Non-pigmented ciliary epithelial cell (primary cell): ENCODE measurements around the gene AOPEP.
A peak's percentile ranks its signal among the peaks of the same experiment; 100 is the strongest.
"Not testable (repeated sequence)": the region's sequence is repeated elsewhere in the genome, so short reads cannot be mapped to it uniquely, and the experiment has no call there.

ENCODE experiments used
- DNase-seq: peaks from one replicate; pipeline ENCODE4 v3.0.0-alpha.2; 2010; ENCODE audit warnings: low read depth

AOPEP gene

DNA sequence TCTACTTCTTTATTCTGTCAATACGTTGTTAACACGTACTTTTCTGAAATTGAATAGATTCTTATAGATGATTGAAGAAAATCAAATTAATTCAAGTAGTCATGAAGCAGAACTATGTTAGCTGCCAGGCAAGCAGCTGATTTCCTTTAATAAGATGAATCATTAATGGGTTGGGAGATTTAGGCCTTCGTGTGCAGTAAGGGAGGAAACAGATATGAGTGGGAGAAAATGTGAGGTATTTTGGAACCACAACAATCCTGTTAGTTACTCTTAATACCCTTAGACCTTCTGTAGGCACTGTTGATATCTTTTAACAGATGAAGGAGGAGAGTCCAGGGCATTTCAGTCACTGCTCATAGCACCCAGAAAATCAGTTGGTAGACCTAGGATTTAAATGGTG lies 121.0 kb downstream of the AOPEP start:
- peak; percentile 72 for DNase-seq

DNA sequence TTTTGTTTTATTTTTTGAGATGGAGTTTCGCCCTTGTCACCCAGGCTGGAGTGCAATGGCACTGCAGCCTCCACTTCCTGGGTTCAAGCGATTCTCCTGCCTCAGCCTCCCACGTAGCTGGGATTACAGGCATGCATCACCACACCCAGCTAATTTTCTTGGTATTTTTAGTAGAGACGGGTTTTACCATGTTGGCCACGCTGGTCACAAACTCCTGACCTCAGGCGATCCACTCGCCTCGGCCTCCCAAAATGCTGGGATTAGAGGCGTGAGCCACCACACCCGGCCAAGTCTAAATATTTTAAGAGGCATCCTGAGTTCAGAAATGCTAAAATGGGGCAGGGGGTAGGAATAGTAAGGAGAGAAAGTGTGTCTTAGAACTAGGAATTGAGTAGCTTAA lies 122.3 kb downstream of the AOPEP start:
- not testable (repeated sequence) for DNase-seq

DNA sequence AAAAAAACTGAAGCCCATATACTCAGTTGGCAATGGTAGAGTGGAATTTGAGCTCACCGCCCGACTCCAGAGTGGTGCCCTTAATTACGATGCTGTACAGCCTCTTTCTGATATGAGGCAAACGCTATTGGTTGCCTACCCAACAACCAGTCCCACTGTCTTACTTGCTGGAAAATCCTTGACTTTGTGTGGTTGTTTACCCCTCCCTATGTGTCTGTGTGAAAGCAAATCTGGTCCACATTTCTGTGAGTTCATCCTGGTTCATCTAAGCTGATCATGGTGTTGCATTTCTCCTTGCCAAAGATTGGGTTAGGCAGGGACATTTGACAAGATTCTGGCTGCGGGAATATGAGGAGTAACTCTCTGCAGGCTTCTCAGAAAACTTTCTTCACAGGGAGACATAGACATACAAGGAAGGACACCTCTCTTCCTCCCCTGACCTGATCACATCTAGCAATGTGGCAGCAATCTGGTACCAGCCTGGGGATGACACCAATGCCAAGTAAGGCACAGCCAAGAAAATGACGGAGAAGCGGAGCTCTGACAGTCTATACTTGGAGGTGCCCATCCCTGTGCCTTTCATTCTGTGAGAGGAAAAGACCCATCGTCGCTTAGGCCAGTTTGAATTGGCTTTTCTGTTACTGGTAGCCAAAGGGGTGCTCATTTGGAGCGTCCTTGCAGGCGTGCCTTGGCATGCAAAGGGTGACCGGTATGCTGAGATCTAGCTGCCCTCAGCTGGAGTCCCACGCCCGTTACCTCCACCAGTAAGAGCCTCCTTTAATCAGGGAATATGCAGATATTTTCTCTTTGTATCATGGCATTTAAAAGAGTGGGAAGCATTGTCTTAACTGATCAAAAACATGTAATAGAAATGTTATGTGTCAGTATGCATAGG lies 124.3 kb downstream of the AOPEP start:
- no peak for DNase-seq

DNA sequence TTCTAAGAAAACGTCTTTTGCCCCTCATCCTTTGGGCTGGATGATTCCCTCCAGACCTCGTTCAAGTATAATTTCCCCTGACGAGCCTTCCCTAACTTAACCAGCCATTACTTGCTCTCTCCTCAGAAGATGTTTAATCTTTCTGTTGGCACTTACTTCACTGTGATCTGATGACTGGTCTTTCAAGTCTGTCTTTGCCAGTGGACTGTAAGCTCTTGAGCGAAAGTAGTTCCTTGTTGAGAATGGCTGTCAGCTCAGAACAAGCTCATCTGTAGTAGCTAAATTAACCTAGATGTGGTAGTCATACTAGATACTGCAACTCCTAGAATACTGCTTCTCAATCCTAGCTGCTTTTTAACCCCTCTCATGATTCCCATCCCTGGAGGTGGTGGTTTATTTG lies 125.0 kb downstream of the AOPEP start:
- no peak for DNase-seq

DNA sequence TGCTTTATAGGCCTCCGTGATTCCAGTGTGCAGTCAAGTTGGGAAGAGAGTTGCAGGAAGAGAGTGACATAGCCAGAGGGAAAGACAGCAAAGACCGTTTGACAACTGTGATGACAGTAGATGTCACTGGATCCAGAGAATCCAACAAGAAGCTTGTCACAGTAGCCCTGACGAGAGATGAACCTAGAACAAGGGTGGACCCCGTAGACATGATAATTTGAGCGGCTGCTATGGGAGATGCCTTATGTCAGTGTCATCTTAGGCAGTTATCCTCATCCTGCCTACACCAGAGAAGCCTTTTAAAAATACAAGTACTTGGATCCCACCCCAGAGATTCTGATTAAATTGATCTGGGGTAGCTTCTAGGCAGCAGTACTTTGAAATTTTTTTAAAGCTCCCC lies 125.4 kb downstream of the AOPEP start:
- DNase-seq: no peak

DNA sequence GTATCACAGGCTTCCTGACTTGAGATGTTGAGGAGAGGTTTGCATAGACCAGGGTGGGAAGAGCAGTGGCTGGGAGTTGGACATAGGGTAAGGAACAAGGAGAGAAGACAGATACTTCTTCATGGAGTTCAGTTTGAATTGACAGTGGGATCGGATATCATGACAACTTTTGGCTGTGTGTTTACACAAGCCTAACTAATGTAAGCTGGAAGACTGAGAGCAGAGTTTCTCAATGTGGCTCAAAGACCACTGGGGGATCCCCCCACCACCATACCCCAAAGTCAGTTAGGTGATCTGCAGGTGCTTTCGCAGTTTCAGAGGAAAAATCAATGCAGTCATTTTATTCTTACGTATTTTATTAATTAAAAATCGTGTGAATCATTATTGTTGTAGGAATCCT lies 125.9 kb downstream of the AOPEP start:
- no peak for DNase-seq

DNA sequence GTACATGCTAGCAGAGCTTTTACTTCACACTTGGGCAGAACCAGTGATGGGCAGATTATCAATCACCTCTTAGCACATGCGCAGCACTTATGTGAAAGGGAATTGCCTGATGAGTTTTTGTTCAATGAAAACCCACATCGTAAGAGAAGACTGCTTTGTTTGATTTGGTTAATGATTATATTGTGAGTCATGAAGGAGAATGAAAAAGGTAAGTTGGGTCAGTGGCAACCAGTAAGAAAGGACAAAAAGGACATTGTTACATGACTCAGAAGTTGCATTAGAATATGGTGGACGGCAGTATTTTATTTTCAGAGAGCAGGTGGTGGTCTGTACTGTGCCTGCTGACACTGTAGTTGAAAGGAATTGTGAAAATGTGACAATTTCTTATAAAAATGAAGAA lies 127.4 kb downstream of the AOPEP start:
- no peak for DNase-seq

DNA sequence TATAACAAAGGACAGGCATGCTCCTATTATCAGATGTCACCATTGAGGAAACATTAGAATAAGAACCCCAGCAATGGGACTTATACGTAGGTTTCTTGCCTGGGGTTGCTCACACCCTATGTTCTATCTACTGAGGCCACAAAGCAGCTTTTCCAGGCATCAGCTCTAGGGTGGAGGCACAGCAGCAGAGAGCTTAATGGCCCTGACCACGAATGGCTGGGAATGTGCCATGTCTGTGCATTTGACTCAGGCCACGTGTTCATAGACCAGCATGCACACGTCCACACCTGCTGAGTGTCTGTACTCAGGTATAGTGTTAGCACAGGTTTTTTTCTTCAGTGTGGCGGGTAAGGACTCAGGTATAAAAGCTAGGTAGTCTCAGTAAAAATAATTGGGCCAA lies 129.4 kb downstream of the AOPEP start:
- no peak for DNase-seq

DNA sequence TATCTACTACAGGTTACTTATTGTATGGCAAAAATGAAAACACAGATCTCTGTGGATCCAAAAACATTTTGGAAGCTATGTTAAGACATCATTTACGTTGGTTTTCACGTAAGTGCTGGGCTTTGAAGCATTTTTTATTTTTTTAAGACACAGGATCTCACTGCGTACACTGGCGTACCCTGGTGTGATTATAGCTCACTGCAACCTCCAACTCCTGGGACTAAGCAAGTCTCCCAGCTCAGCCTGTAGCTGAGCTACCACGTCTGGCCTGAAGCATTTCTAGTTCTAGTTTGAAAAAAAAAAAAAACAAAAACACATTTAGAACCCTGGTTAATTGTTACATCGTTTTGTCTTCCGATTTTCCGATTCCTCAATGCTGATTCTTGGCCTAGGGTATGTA lies 131.3 kb downstream of the AOPEP start:
- DNase-seq: no peak

DNA sequence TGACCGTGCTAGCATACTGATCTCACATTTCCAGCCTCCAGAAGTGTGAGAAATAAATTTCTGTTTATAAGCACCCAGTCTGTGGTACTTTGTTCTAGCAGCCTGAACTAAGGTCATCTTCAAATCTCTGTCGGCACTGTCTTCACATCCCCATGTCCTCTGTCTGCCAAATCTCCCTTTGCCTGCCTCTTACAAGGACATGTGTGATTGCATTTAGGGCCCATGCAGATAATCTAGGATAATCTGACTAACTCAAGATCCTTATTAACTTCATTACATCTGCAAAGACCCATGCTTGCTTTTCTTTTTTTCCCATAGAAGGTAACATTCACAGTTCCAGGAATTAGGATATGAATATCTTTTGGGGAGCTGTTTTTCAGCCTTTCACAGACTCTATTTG lies 132.7 kb downstream of the AOPEP start:
- no peak for DNase-seq

DNA sequence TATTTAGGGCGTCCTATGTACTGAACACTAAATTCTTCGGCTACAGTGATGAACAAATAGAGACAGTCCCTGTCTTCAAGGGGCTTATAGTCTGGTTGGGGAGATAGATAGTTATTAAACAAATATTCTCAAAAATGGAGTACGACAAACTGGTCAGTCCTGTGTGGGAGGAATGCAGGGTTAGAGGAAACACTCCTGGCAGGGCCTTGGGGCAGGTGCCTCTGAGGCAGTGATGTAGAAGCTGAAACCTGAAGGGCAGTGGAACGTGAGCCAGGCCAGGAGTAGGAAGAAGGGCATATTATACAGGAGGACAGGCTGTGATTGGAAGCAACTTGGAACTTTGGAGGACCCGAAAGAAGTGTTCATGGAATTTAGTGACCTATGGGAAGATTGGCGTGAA lies 133.4 kb downstream of the AOPEP start:
- no peak for DNase-seq

DNA sequence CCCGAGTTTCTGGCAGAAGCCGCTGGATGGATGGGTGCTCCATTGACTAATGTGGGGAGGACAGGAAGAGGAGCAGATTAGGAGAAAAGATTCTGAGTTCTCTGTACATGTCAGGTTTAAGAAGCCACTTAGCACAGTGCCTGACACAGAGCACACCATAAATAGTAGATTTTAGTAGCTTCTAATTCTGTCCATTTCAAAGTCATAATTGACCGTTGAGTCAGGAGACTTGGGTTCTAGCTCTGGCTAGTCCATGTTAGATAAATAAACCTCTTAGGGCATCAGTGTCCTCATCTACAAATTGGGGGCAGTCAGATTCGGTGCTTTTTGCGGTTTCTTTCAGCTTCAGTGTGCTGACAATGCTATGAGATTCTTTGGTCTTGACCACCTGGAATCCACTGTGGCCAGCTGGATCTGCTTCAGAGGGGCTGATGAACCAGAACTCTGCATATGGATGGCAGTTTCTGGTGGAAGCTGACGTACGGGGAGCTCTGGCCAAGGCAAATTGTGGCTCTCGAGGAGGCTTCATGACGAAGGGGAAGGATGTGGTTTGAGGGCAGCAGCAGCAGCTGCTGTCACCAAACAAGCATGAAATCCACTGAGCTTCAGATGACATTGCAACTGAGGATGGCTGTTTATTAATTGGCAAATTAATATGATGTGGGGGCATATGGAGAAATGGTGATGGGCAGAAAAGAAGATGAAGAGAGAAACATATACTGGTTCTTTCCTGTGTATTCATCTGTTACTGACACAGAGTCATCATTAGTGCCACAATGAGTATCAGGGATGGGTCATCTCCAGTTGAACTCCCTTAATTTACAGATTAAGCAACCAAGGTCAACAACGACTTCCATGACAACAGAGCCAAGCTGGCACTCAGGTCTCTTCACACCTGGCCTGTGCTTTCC lies 134.4 kb downstream of the AOPEP start:
- peak; percentile 96 for DNase-seq

DNA sequence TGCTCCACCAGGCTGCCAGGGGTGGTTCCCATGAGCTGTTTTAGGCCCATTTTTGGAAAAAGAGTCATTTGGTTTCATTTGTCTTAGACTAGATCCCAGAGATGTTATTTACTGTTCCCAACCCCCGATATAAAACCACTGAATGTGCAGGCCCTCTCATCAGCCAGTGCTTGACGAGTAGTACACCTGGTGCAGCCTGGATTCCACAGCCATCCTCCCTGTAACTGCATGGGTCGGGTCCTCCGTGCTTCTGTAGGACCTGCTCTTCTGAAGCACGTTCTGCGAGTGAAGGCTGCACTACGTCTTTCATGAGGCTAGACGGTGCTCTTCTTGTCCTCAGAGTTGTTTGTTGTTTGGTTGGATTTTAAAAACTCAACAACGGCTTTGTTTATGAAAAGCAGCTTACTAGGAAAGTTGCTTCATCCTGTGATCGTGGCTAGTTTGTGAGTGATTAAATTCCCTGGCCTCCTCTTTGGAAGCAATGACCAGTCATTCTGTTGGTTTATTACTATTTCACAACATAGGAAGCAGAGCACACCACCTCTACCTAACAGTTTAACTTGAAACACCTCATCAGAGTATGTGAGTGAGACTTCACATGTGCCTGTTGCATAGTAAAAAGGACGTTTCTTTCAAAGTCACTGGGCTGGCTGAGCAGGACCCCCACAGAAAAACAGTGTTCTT lies 135.2 kb downstream of the AOPEP start:
- no peak for DNase-seq

DNA sequence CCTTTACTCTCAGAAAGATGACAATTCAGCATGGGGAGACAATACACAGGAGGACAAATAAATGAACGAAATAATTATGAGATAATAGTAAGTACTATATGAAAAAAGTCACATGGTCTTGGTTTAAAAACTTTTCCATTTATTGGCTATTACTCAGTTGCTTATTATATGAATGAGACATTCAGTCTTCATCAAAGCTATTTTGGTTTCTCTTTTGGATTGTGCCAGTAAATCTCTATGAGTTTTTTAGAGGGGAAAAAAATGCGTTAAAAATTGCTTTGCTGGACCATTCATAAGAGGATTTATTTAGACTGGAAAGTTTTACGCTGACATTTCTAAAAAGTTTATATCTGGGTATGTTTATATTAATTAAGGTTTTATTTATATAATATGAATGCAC lies 137.7 kb downstream of the AOPEP start:
- no peak for DNase-seq

DNA sequence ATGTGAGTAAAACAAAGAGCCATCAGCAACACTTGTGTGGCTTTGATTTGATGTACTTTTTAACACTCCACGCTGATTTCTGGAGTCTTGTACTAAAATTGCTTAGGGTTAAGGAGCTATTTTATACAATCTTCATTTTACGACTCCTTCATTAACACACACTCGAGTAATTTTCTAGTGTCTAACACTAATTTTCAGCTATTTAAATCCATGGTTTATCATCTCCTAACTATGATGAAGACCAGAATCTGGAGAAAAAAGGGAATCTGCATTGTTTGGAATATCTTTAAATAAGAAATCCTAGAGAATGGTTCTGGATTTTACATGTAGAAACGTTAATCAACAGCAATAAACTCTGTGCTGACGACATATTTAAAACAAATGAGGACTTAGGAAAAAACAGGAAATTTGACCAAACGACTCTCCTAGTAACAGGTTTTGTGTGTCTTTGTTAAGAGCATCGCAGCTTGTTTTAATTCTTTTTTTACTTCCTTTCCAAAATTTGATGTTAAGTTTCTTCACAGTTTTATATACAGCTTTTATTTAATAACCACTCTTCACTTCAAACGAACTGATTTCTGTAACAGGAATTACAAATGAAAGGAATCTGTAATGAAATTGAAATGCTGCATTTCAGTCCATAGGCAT lies 138.5 kb downstream of the AOPEP start:
- DNase-seq: no peak

DNA sequence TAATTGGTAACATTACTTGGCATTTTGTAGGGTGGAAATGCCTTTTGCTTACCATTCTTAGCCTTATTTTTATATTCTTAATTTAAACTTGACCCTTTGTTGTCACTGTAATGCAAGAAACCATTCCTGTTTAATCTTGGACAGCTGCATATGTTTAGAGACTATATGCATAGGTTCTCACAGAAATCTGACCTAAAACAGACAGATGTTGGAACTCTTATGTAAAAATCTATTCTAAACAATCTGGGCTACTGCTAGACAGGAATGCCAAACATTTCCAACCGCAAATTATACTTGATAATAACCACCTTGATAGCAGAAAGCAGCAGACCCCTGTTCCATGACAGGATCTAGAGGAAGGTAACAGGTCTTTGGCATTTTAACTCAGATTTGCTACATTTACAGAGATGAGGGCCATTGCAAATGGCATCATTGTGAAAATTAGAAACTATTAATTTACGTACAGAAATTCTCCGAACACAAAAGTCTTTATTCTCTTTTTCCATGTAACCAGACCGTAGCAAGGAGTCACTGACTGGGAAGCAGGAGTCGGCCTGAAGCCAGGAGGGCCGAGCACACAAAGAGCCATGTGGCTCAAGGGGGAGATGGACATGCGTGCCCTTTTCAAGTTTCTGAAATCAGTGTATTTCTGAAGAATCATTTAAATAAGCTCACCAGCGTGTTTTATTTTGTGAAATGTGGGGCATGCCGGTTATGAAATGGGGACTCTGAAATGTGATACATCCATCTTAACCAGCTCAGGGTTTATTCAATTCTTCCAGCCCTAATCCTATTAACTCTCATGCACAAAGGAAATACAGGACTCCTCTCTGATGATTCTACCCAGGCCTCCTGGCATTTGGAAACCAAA lies 139.3 kb downstream of the AOPEP start:
- no peak for DNase-seq

DNA sequence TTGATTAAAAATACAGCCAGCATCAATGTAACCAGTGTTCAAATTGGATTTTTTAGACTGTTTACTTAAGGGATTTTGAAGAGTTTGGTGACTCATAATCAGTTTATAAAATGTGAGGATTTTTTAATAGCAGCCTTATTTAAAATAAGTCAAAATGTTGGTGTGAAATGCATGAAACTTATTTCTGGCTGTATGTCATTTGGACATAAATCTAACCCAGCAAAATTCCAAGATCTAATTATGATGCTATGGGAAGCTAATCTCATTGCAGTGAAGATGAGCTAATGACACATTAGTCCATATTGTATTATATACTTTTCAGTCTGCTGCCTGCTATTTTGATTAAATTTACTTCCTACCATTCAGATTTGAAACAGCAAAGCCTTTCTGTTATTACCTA lies 140.3 kb downstream of the AOPEP start:
- no peak for DNase-seq

DNA sequence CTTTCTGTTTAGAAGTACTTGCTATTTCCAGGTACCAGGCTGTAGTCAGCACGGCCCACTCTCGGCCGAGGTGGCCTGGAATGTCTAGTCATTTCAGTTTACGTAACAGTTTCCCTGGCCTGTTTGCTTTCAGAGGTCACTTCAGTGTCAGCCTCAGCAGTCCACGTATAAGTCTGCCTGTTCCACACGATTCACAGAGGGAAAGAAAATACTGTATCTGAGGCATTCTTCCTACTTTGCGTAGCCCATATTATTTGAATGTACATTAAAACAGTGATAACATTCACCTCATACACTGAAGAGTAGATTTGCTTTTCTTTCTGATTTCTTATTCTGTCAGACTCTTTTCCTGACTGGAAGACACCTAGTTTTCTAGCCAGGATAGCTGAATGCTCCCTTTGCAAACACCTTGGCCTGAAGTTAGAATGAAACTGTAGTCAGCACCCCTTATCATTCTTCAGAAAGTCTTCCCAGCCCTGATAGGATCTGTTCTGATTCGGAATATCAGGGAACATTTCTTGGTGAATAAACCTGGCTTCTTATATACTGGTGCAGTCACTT lies 140.9 kb downstream of the AOPEP start:
- peak; percentile 93 for DNase-seq

DNA sequence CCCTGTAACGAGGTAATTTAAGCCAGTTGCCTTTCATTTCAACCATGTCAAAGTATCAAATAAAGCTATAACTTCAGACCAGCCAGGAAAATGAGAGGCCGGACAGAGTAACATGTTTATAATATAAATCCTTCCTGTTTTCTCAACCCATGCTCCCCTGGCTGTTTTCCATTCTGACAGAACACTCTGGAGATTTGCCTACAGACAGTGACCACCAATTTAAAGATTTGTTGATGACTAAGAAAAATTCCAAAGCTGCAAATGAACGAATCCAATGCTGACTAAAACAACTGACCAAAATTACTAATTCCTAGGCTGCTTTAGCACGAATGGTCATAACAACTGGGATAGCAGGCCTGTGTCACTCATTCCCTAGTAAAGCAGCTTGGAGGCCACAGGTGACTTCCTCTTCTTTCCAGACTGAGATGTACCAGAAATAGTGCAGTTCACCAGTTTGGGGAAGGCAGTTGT lies 141.4 kb downstream of the AOPEP start:
- DNase-seq: peak; percentile 92

DNA sequence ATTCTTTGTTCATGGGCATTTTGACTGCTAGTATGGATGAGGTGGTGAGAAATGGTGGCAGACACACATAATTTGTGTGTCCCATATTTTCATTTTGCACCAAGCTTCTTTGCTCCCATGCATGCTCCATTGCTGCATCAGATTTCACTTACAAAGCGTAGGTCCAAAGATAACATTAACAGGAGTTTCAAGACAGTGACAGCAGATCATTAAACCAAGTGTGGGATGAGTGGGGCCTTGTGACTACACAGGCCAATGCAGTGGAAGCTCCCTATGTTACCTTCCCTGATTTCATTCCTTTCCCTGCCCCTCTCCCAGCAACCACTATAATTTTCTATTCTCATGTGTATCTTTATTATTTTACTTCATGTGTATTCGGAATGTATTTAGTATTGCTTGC lies 142.0 kb downstream of the AOPEP start:
- no peak for DNase-seq

DNA sequence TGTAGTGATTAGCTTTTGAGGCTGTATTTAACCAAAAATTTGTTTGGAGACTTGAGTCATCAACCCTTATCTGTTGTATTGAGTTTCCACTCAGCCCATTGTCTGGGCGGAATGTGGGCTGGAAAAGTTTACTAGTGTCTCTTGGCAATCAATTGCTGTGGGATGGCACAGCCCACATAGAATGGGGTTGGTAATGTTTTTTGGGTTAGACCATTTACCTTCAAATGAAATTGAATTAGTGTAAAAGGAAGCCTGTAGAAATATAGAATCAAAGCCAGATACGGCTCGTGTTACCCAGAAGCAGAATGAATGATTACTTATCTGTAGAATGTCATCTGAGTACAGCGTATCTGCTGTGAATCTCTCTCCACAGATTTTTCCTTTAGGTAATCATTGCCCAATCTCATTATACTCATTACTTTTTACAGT lies 142.9 kb downstream of the AOPEP start:
- no peak for DNase-seq
